8988T (cell line): ENCODE measurements around the gene CCZ1.
"Not testable (repeated sequence)": the region's sequence is repeated elsewhere in the genome, so short reads cannot be mapped to it uniquely, and the experiment has no call there.

Experiments used
- DNase-seq: peaks from one replicate; pipeline ENCODE4 v3.0.0; 2011

Gene CCZ1

DNA sequence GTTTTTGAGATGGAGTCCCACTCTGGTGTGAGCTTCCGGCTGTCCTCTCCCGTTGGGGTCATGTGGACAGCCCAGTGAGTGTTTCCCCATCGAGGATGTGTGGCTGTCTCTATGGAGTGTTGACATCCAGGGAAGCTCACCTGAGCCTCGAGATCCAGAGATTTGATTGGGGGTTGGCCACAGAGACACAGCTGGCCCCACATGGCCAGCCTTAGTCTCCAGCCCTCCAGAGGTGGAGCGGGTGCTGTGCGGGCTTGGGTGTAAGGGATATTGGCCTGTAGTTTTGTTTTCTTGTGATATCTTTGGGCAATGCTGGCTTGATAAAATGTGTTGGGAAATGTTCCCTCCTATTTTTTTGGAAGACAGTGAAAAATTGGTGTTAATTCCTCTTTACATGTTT, 18.0 kb downstream of the CCZ1 start:
- not testable (repeated sequence) for DNase-seq

GRCh38 chr7:5924180-5924579, 25.6 kb downstream of the CCZ1 start:
- DNase-seq = not testable (repeated sequence)

- DNase-seq = not testable (repeated sequence)
Observed at GRCh38 chr7:5924630-5925029, 26.1 kb downstream of the CCZ1 start.

GRCh38 chr7:5926263-5926870, 27.8 kb downstream of the CCZ1 start:
- not testable (repeated sequence) for DNase-seq

DNA sequence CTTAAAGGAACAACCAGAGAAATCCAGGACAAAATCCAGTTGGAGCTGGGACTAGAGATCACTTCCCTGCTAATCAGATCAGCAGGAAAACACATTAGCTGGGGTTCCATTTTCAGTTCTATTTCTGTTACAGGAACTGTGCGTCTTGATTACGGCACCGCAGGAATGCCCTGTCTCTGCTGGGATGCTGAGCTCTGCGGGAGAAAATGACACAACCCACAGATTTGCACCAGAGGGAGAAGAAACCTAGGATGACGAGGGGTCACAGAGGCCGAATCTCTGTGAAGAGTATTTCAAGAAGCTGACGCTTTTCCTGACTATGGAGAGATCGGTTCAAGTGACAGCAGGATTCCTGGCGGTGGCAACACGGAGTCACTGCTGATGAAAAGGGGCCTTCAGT, 31.8 kb downstream of the CCZ1 start:
- not testable (repeated sequence) for DNase-seq

DNA sequence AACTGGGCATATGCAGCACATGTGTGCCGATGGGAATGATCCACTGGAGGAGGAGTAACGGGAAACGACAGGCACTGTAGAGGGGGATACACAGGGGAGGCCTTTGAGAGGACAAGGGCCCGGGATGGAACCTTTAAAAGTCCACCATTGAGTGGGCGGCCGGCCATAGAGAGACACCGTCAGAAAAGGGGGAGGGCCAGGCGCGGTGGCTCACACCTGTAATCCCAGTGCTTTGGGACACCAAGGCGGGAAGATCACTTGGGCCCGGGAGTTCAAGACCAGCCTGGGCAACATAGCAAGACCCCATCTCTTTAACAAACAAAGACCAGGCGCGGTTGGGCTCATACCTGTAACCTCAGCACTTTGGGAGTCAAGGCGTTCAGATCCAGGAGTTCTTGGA, 32.7 kb downstream of the CCZ1 start:
- DNase-seq = not testable (repeated sequence)

GRCh38 chr7:5931905-5932644, 33.5 kb downstream of the CCZ1 start:
- DNase-seq = not testable (repeated sequence)

DNA sequence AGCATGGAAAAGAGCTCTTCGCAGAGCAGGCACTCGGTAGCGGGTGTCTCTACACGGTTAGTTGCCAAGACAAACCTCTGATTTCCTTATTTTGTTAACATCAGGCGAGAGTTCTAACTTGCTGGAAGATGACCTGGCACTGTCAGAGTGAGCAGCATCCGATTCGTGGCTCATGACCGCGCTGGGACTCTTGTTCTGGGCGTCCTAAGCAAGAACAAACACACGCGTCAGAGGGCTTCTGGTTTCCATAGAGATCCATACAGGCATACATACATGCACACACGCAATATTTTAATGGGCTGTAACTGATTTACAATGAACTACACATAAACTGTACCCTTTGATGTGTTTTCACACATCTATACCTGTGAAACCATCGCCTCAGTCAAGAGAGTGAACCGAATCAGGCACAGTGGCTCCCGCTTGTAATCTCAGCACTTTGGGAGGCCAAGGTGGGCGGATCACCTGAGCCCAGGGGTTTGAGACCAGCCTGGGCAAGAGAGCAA, 36.5 kb downstream of the CCZ1 start:
- not testable (repeated sequence) for DNase-seq

DNA sequence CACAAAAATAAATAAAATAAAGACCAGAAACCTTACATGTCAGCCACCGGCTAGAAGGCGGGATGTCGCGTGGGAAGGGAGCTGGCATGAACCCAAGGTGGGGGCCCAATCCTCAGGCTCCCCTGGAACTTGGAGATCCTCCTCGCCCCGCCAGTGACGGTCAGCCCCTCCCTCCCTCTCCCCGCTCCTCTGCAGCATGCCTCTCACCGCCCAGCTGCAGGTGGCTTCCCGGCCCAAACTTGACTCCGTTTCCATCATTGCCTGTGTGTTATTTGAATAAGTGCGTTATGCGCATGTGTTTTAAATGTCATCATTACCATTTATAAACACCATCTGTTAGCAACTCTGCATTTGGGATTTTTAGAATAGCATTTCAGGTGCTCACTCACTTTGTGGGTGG, 64.7 kb downstream of the CCZ1 start:
- not testable (repeated sequence) for DNase-seq

- DNase-seq = not testable (repeated sequence)
Observed at GRCh38 chr7:5963810-5964209, 65.3 kb downstream of the CCZ1 start.

- not testable (repeated sequence) for DNase-seq
Observed at GRCh38 chr7:5970347-5970911, 71.9 kb downstream of the CCZ1 start, which contains the start of gene RSPH10B. Gene RSPH10B, minus strand, starts transcription at chr7:5970689. Its CDS starts 3,573 bp downstream, at chr7:5967116.

GRCh38 chr7:5973580-5973979, 75.0 kb downstream of the CCZ1 start:
- not testable (repeated sequence) for DNase-seq
